Mesodermal cell (in vitro differentiated cells): ENCODE results near the gene ZBTB1. TPM values are rescaled to one million over a fixed set of nuclear protein-coding genes. Genes with fewer than 3 reads are reported as not detected.

Experiments used
- H3K27ac ChIP-seq: 2 replicates; pipeline ENCODE4 v1.7.0; 2013; ENCODE audit warnings: mild to moderate bottlenecking, low read depth, low read length, moderate library complexity; ENCODE audit not compliant: severe bottlenecking
- H3K36me3 ChIP-seq: 2 replicates; pipeline ENCODE4 v1.7.1; 2013; ENCODE audit warnings: mild to moderate bottlenecking, low read length, moderate library complexity; ENCODE audit not compliant: control insufficient read depth, insufficient read depth
- H3K4me1 ChIP-seq: one replicate; pipeline ENCODE4 v1.7.1; 2013; ENCODE audit warnings: mild to moderate bottlenecking, low read length; ENCODE audit not compliant: insufficient read depth, control insufficient read depth, poor library complexity, severe bottlenecking
- H3K4me3 ChIP-seq: 2 replicates; pipeline ENCODE4 v1.7.0; 2013; ENCODE audit warnings: low read length, control low read depth, mild to moderate bottlenecking; ENCODE audit not compliant: insufficient read depth, poor library complexity, severe bottlenecking; ENCODE audit errors: extremely low read depth
- H3K9me3 ChIP-seq: 2 replicates; pipeline ENCODE4 v1.7.1; 2013; ENCODE audit warnings: mild to moderate bottlenecking, low read length, moderate library complexity; ENCODE audit not compliant: control insufficient read depth
- WGBS, 2 experiments: methylation state at CpG; one replicate each; pipeline ENCODE4 v1.1.5; 2013; ENCODE audit warnings: missing lambda C conversion rate in 2 of 2; ENCODE audit not compliant: insufficient coverage in 2 of 2; 5-methylcytosine and 5-hydroxymethylcytosine counted together
- polyA plus RNA-seq, 2 experiments: library from polyadenylated mRNA; stranded (reverse); fragments of 50-300 nt; gene quantifications; one replicate each; pipeline ENCODE4 v1.2.3, GENCODE V29; 2013

ZBTB1 gene, protein sequence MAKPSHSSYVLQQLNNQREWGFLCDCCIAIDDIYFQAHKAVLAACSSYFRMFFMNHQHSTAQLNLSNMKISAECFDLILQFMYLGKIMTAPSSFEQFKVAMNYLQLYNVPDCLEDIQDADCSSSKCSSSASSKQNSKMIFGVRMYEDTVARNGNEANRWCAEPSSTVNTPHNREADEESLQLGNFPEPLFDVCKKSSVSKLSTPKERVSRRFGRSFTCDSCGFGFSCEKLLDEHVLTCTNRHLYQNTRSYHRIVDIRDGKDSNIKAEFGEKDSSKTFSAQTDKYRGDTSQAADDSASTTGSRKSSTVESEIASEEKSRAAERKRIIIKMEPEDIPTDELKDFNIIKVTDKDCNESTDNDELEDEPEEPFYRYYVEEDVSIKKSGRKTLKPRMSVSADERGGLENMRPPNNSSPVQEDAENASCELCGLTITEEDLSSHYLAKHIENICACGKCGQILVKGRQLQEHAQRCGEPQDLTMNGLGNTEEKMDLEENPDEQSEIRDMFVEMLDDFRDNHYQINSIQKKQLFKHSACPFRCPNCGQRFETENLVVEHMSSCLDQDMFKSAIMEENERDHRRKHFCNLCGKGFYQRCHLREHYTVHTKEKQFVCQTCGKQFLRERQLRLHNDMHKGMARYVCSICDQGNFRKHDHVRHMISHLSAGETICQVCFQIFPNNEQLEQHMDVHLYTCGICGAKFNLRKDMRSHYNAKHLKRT
- polyA plus RNA-seq (2013, experiment 1 of 2) = 30.1 TPM
- polyA plus RNA-seq (2013, experiment 2 of 2) = 35.1 TPM

DNA sequence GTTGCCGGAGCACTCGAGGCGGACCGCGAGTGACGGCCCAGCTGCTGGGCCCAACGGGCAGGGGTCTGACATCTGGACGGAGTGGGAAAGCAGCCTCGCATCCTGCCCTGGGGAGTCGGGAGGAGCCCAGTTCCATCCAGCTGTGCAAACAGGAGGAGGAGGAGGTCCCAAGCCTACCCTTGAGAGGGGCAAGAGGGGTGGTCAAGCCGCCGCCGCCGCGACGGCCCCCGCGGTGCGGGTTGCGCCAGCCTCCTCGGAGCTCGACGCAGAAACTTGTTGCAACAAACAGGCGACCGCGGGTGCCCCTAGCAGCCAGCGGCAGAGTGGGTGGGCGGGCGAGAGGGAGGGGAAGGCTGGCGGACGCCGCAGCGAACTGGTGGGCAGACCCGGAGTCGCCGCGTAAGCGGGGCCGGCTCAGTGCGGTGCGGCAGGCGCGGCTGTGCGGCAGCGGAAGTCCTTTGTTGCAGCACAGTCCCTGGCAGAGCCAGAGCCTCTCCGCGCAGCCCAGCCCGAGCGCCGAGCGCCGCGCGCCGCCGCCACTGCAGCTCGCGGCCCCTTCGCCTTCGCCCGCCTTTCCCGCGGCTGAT, at the start of gene ZBTB1:
Gene ZBTB1, plus strand, starts transcription at position 461 of the 587 bp plus-strand sequence. CDS start 16,735 bp downstream, outside the sequence.
- Histone ChIP-seq H3K27ac (peak within 1 kb of the TSS; percentile 100), H3K4me1 (peaks cover 40% of the 10 kb centered on the region), H3K4me3 (peak within 1 kb of the TSS; percentile 84), H3K36me3 (peaks cover 1% of the 10 kb centered on the region), H3K9me3 (no peaks in the 10 kb centered on the region)
- 0 to 1% methylated on average over 43 to 62 of the region's 63 CpGs for WGBS, 2 experiments

DNA sequence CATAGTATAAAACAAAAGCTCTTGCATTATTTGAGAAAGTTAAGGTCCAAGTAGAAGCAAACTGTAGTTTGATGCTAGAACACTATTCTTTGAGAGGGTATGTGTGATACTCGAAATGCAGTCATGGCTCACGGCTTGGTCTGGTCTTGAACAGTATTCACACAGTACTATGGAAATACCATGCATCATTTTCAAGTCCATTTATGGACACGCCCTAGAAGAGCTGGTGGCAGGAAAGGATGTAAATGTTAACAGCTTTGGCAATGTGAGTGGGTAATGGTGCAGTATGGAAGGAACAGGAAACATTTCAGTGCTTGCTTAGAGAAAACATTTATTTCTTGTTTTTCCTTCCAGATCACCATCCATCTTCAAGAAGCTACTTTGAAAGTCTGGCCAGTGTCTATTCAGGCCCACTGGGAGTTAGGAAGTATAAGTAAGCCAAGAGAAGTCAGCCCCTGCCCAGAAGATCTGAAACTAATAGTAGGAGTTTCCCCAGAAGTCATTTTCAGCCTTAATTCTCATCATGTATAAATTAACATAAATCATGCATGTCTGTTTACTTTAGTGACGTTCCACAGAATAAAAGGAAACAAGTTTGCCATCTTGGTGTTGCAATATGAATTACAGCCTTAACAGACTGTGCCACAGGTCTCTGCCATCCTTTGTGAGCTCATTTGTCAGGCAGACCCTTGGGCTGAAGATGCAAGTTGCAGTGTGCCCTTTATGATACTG, 45.0 kb upstream of the ZBTB1 start:
- H3K4me1 ChIP-seq = no peaks in the 10 kb centered on the region
- H3K36me3 ChIP-seq = peaks cover 56% of the 10 kb centered on the region
- H3K9me3 ChIP-seq = no peaks in the 10 kb centered on the region
- WGBS, 2 experiments = 80% methylated on average over 1 of the region's 4 CpGs; no CpG with 5 or more reads in 1 of the 2 experiments
- H3K4me3 ChIP-seq = no peak overlapping the region
- no peak overlapping the region for H3K27ac ChIP-seq

DNA sequence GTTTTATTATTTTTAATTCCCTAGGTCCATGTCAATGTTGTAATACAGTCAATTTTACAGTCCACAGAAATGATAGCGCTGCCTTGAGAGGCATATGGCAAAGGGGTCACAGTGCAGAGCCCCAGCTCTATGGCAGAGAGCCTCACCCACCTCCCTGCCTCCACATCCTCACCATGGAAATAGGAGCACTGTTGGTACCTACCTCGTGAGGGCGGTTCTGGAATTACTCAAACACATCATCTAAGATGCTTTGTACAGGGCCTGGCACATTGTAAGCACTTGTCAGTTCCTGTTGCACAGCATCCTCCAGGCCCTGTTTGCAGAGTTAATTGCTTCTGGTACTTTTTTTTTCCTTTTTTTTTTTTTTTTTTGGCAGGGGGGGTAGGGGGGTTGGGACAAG, 43.3 kb upstream of the ZBTB1 start:
- H3K27ac ChIP-seq = no peak overlapping the region
- H3K4me3 ChIP-seq = no peak overlapping the region
- H3K4me1 ChIP-seq = no peaks in the 10 kb centered on the region
- 83 to 95% methylated on average over 3 of the region's 3 CpGs for WGBS, 2 experiments
- H3K9me3 ChIP-seq = no peaks in the 10 kb centered on the region
- peaks cover 39% of the 10 kb centered on the region for H3K36me3 ChIP-seq

DNA sequence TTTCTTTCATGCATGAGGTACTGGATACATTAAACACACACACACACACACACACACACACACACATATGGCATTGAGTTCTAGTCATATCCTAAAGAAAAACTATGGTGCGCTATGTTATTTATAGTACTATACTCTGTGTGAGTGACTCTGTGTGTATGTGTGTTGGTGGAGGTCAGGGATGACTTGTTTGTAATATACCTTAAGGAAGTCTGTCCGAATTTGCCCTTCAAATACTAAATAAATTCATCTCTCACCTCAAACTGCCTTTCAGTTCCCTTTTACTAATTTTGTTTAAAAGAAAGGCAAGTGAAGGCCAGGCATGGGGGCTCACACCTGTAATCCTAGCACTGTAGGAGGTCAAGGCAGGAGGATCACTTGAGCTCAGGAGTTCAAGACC, 41.4 kb upstream of the ZBTB1 start:
- no CpG with 5 or more reads among the region's 2 CpGs for WGBS, 2 experiments
- H3K27ac ChIP-seq = no peak overlapping the region

DNA sequence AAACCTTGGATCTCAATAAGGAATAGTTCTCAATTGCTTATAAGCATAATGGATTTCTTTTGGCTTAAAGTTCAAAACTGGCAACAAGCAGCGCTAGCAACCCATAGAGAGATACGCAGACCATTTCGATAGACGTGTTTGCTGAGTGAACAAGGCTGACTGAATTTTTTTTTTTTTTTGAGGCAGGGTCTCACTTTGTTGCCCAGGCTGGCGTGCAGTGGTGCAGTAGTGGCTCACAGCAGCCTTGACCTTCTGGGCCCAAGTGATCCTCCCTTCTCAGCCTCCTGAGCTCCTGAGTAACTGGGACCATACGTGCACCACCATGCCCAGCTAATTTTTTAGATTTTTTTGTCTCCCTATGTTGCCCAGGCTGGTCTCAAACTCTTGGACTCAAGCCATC, 40.7 kb upstream of the ZBTB1 start:
- Histone ChIP-seq H3K36me3 (peaks cover 28% of the 10 kb centered on the region), H3K4me3 (no peak overlapping the region), H3K4me1 (peaks cover 3% of the 10 kb centered on the region), H3K27ac (no peak overlapping the region), H3K9me3 (no peaks in the 10 kb centered on the region)
- WGBS, 2 experiments = 99 to 100% methylated on average over 6 of the region's 6 CpGs

More for the DNA sequence above, 41.4 kb upstream of the ZBTB1 start:
- Histone ChIP-seq H3K4me1 (peaks cover 3% of the 10 kb centered on the region), H3K4me3 (no peak overlapping the region), H3K9me3 (no peaks in the 10 kb centered on the region), H3K36me3 (peaks cover 31% of the 10 kb centered on the region)

DNA sequence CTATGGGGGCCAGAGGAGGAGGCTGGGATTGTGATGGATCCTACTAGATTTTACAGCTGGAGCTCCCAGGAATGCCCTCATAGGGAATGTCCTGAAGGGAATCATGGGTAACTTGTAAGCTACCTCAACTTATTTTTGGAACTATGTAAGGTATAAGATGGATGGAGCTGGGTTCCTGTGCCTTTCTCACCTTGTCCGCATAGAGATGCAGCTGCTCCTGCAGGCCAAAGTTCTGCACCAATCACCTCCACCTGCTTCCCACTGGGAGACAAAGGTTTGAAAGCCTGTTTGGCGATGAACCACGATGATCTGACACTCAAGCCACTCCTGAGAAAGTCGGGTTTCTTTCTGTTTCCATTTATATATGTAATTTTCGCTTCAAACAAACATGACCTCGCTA, 39.9 kb upstream of the ZBTB1 start:
- Histone ChIP-seq H3K36me3 (peaks cover 22% of the 10 kb centered on the region), H3K9me3 (no peaks in the 10 kb centered on the region), H3K4me1 (peaks cover 3% of the 10 kb centered on the region), H3K4me3 (peak overlapping the region; percentile 66), H3K27ac (no peak overlapping the region)
- 30 to 83% methylated on average over 1 to 2 of the region's 6 CpGs for WGBS, 2 experiments

DNA sequence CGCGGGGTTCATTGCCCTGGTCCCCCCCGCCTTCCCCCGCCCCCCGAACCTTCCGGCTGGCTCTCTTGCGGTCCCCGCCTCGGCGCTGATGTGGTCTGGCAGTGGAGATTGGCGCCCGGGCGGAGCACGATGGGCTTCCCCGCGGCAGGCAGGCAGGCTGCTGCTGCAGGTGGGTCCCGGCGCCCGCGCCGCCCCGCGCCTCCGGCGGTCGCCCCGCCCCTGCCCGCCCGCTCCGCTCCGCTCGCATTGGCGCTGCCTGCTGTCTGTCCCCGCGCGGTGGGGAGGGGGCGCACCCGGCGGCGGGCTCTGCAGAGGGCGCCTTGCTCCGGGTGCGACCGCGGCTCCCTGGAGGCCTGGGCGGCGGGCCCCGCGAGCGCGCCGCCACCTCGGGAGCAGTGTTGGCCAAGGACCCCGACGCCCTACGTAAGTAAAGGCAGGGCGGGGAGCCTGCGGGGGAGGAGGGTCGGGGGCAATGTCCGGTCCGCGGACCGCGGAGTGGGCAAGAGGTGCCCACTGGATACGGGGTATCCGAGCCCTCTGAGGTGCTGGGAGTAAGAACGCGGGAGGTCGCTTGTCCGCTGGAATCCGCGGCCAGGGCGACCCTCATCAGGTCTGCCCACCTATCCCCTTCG, 39.3 kb upstream of the ZBTB1 start, which contains the start of gene AKAP5:
Gene AKAP5, plus strand, starts transcription at position 309 of the 632 bp plus-strand sequence. CDS start 2,896 bp downstream, outside the sequence.
- peak within 1 kb of the TSS; percentile 32 for H3K27ac ChIP-seq
- WGBS, 2 experiments = 0 to 1% methylated on average over 26 to 50 of the region's 74 CpGs

DNA sequence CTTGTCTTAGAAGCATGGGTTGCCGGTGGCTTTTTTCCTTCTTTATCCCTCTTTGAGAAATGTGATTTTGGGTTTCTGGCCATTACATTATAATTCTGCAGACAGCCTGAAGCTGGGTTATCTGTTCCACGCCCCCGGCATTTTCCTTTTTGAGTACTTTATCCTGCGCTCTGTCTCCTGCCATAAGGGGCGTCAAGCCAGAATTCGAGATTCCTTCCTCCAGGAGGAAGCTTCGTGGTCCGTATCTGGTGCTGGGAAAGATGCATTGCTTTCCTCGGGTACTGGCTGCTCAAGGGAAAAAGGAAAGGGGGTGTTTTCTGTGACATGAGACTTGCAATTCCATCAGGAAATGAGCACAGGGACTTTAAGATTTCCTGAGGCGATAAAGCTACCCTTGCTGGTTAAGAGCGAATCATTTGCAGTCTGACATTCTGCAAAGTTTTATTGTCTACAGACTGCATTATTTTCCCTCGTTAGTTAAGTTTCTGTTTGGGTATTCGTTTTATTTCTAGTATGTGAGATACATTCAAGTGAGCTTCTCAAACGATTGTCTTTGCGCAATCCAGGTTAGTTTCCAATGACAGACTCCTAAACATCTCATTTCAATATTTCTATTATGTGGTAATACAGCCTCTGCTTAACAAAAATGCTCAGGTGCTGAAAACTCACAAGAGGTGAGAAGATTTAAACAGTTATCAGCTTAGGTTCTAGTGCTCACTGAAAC, 38.6 kb upstream of the ZBTB1 start:
- Histone ChIP-seq H3K27ac (peak overlapping the region; percentile 32), H3K4me3 (peak overlapping the region; percentile 66), H3K36me3 (peaks cover 16% of the 10 kb centered on the region), H3K9me3 (no peaks in the 10 kb centered on the region), H3K4me1 (peaks cover 3% of the 10 kb centered on the region)
- WGBS, 2 experiments = 7 to 10% methylated on average over 10 to 11 of the region's 15 CpGs

More for the DNA sequence above, 39.3 kb upstream of the ZBTB1 start, which contains the start of gene AKAP5:
- H3K4me3 ChIP-seq = peak within 1 kb of the TSS; percentile 66
- peaks cover 20% of the 10 kb centered on the region for H3K36me3 ChIP-seq
- peaks cover 3% of the 10 kb centered on the region for H3K4me1 ChIP-seq
- no peaks in the 10 kb centered on the region for H3K9me3 ChIP-seq

DNA sequence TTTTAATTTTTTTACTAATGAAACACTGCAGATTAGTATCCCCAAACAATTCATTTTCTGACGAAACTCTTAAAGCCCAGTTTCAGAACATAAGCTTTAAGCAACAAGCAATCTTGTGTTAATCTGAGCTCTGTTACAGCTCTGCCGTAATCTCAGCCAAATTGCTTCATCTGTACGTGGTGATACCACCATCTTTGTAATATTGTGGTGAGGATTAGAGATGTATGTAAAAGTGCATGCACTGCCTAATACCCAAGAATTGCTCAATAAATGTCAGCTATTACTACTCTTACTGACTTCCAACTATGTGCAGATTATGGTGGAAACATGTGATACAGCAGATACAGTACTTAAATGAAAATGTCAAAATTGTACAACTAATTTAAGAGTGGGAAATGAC, 37.5 kb upstream of the ZBTB1 start:
- H3K9me3 ChIP-seq = no peaks in the 10 kb centered on the region
- H3K4me1 ChIP-seq = peaks cover 3% of the 10 kb centered on the region
- WGBS, 2 experiments = 63 to 88% methylated on average over 1 of the region's 3 CpGs
- peaks cover 7% of the 10 kb centered on the region for H3K36me3 ChIP-seq
- H3K27ac ChIP-seq = no peak overlapping the region
- no peak overlapping the region for H3K4me3 ChIP-seq
